ENCODE data around the gene ACTN1.

The ACTN1 gene

DNA sequence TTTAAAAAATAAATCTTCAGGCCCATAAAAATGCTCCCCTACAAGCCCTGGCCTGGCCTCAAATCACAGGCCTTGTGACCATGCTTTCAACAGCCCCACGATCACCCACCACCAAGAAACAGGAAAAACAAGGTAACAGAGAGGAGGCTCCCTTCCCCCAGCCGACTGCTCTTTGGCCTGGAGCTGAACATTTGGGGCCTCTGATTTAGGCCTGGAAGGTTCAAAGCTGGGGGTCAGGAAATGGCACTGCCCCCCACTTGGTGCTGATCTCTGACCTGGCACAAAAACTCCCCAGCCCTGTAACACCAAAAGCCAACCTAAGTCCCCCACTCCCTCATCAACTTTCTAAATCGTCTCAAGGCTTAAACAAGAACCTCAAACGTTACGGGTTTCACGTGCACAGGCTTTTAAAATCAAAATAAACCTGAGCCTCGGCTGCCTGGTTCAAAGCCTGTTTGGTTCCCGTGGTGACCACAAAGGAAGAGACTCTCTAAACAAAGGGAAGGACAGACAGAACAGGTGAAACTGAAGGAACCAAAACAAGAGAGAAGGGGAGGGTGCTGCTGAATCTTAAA is 9.0 kb downstream of the ACTN1 start:
- DNase-seq (ENCODE audit: low read depth in 2 of 3, low spot score in 1 of 3): no peak

DNA sequence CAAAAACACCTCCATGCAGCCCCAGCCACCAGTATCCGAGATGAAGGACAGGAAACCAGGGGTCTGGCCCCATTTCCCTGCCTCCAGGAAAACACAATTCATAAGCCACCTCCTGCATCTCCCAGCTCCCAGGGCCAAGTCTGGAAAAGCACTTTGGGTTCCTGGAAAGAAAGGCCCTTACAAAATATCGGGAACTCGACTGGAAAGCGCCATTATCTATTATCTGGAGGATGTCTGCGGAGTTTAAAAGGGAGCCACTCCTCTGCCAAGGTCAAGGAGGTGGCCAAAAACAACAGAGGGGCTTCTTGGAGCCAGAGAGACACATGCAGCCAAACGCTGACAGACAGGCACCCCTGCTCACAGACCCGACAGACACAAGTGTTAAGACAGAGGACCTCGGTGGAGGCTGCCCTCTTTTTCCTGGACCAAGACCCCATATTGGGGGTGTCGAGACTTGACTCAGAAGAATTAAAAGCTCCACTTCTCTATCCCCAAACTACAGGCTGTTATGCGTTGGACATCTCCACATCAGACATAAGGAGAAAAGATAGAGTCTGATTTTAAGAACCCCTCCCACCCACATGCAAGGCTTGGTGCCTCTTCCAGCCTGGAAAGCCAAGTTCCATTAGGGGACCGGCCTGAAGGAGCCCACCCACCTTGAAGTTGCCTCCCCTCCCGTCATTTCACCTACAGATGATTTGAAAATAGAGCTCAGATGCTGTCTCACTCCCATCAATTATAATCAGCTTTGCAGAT is 9.6 kb downstream of the ACTN1 start:
- DNase-seq (ENCODE audit: low read depth in 2 of 3, low spot score in 1 of 3): no peak

DNA sequence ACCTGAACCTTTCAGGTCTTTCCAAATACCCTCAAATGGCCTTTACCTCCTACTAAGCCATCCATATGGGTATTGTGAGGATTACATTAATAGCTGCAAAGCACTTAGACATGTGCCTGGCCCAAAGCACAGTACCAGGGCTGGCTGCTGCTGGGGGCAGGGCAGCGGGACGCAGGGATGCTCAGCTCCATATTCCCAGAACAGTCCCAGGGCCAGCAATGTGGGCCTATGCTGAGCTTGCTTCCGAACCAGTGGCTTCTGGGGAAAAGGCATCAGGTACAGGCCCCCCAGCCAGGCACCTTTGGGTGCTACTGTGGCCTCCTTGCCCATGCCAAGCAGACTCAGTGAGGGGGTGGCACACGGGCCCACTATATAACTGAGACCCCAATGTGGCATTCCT is 10.4 kb downstream of the ACTN1 start:
- no peak for DNase-seq (ENCODE audit: low read depth in 2 of 3, low spot score in 1 of 3)

DNA sequence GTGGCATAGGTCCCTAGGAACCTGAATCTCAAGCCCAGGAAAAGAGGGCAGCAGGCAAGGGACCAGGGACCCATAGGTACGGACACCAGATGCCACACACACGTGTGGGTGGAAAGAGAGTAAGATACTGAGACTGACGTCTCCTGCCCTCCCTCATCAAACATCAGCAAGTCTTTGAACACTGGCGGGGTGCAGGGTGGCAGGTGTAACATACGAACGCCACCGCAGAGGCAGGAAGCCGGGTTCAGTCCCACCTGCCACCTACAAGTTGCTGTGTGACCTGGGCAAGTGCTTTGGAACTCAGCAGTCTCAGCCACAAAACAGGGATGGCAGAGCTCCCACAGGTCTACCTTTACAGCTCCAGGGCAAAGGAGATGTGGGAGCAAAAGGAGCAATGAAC is 11.1 kb downstream of the ACTN1 start:
- DNase-seq (ENCODE audit: low read depth in 2 of 3, low spot score in 1 of 3): peak in 1 of 3 donors; percentile 15

DNA sequence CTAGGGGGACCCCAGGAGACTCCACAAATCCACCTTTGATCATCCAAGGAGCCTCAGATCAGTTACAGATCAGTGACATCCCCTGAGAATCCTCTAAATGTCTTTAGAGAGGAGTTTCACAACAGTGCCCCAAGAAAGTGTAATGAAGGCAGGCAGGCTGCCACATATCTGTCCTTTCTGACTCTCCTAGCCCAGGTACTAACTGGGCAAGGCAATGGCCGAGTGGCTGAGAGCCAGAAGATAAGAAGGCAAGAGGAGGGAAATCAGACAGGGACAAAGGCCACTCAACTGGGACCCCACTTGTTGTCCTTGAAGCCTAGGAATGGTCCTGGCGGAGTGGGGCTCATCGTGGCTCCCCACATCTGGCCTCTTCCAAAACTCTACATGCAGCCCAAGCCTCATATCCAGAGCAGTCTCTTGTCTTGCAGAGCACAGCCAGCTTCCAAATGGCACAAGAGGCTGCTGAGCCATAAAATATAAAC is 11.6 kb downstream of the ACTN1 start:
- DNase-seq (ENCODE audit: low read depth in 2 of 3, low spot score in 1 of 3): no peak

DNA sequence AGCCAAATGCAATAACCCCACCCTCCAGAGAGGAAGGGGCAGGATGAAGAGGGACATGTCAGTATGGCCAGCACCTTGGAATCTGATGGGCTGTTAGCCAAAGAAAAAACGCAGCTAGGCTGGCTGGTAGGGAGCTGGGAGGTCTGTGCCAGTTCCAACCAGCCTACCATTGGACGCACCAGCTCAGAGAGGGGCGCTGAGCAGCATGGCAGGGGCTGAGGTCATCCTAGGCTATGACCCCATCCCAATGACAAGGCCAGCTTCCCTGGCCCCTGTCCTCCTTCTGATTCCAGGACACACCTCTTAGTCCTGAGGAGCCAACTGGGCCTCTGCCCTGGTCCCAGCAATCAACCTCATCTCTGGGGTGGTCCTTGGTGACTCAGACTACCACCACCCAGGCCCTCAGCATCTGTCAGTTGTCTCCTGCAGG is 12.2 kb downstream of the ACTN1 start:
- no peak for DNase-seq (ENCODE audit: low read depth in 2 of 3, low spot score in 1 of 3)

DNA sequence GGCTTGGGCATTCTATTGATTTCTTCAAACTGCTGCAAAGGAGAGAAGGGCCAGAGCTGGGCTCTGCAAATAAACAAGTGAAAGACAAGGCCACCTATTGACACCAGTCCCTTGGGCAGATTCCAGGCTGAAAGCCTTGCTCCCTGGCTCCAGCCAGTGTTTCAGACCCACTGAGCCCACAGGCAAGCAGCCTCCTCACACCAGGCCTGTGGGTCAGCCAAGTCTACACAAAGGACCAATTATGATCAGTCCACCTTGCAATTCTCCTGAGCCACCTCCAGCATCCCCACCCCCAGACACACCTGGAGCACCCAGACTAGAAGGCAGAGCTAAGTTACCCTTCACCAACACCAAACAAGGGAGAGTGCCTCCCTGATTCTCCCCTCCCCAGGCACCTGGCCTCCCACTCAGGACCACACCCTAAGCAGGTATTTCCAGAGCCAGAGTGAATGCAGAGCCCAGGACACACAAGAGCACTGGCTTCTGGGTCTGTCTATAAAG is 13.8 kb downstream of the ACTN1 start:
- DNase-seq (ENCODE audit: low read depth in 2 of 3, low spot score in 1 of 3): no peak

DNA sequence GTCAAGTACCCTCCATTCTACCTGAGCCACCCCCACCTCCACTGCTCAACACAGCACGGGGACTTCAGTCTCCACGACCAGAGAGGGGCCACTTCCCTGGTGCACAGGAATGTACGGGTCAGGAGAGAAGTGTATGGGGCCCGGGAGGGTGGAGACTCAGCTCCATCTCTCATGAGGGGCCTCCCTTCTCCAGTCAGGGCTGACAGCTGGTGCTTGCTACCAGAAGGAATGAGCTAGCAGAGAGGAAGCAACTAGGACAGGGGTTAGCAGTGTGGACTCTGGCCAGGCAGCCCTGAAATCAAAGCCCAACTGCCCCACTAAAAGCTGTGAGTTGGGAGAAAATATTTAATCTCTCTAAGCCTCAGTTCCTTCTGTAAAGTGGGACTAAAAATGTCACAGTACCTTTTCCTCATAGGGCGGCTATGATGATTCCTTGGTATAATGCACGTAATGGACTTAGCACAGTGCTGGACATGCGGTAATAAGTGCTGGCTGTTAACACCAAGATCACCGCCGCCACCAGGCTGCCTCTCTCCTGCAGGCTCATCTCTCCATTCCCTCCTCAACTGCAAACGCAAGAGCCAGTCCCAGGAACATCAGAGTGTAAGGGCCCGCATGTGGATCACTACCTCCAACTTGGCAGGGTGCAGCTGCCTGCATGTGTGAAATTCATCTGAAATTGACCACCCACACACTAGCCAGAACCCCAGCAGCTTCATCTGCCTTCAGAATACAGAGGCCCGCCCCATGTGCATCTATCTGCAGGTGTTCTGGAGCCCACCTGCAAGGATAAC is 14.6 kb downstream of the ACTN1 start:
- no peak for DNase-seq (ENCODE audit: low read depth in 2 of 3, low spot score in 1 of 3)

DNA sequence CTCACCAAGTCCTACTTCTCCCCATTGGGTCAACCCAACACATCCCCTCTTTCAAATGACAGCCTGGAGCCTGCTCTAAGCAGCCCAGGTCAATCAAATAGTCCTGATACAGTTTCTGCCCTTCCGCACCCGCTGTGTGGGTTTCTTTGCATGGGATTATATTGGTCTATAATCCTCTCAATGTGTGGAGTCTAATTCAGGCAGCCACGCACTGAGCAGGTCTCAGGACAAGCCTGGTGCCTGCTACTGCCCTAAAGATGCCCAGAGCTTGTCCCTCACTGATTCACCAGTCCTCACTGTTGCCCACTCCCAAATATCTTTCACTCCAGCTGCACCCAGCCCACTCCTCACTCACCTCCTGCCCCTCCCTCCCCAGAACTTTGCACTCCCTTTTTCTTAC is 16.4 kb downstream of the ACTN1 start:
- DNase-seq (ENCODE audit: low read depth in 2 of 3, low spot score in 1 of 3): no peak

DNA sequence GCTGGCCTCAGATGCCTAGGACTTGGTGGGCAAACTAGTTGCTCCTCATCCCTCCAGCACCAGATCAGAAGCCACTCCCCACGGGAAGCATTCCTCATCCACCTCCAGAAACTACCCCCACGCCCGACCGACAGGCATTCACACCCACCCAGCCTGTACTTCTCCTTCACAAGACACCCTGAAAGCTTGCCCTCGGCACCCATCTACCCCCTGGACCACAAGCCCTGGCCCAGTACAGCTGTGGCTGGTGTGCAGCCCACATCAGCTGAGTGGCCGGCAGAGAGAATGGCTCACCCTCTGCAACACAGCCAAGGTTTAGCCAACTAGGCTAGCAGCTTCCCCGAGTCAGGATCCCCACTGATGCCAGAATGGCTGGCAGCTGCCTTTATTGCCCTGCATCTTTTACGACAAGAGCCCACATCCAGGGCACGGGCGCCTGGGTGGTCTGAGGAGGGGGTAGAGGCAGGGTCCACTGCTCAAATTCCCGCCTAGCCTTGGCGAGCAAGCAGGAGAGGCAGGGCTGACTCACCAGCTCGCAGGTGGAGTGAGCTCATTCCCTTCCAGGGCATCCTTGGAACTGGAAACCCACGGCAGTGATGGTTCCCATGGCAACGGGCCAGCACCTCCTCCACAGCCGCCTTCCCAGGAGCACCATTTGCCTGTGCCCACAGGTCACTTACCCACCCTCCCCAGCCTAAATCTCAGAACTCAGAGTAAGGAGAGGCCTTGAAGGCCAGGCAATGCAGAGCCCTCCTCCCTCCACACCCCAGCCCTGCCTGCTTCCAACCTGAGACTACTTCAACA is 17.1 kb downstream of the ACTN1 start:
- DNase-seq (ENCODE audit: low read depth in 2 of 3, low spot score in 1 of 3): no peak

DNA sequence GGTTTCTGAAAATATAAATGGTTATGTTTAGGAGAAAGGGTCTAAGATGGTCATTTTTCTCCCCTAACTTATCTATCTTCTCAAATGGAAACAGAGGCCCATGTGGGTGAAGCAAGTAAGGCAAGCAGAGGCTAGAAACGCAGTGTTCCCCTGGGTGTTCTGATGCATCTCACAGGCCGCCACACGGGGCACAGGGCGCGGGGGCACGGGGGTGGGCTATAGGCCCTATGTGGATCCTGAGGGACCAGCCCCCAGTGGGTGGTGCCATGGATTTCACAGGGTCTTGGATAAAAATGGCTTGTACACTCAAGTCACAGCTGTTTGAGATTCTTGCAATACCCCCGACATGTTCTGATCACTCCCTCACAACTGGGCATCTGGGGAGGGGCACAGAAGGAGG is 17.7 kb downstream of the ACTN1 start:
- DNase-seq (ENCODE audit: low read depth in 2 of 3, low spot score in 1 of 3): no peak

DNA sequence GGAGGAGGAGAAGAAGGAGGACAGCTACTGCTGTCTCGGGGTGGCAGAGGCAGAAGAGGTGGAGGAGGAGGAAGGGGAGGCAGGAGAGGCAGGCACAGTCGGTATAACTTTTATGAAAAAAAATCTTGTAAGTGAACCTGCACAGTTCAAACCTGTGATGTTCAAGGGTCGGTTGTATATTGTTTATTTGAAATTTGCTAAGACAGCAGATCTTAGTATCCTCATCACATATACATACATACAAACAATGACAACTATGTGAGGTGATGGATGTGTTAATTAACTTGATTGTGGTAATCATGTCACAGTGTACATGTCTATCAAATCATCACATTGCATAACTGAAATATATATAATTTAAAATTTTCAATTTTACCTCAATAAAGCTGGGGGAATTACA is 19.0 kb downstream of the ACTN1 start:
- no peak for DNase-seq (ENCODE audit: low read depth in 2 of 3, low spot score in 1 of 3)

DNA sequence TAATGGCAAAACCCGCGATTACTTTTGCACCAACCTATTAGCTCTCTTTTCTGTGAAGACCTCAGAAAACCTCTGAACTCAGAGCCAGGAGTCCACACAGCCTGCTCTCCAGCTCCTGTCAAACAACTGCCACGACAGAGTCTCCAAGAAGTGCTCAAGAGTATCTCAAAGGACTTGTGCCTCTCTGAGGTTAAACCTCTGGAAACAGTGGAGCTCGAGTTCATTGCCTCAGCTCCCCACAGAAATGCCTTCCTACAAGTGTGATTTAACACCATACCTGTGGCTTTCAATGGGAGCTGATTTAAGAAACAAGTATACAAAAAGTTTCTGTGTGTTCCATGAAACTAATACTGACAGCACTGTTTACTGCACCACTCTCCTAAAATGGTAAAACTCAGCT is 20.1 kb downstream of the ACTN1 start:
- DNase-seq (ENCODE audit: low read depth in 2 of 3, low spot score in 1 of 3): no peak

DNA sequence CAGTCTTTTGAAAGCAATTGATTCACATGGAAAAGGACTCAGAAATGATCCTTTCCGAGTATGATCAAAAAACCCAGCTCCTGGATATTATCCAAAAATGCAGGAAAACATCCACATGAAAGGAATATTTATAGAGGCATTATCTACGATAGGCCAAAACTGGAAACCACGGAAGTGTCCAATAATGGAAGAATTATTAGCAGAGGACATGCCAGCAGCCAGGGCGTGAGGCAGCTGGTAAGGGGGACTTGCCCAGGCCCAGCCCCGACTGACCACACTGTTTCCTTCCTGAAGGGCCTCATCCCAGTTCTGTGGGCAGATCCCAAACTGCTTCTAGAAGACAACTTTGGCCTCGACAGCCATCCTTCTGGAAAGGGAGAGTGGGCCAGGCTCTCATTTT is 20.5 kb downstream of the ACTN1 start:
- no peak for DNase-seq (ENCODE audit: low read depth in 2 of 3, low spot score in 1 of 3)

DNA sequence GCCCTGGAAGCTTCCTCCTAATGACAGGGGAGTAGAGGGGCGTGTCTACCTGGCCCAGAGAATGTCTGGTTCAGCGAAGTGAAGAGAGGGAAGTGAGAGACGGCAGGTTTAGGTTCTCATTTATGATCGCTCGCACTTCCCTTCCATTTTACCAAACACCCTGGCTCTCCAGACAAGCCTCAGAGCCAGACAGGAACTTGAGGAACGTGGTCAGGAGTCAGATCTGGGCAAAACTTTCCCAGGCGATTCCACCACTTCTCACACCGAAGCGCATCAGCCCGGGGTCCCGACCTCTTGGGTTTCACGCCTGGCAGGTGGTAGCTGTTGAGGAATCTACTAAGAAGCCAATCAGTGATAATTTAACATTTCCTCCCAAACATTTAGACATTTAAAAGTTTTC is 21.3 kb downstream of the ACTN1 start:
- DNase-seq (ENCODE audit: low read depth in 2 of 3, low spot score in 1 of 3): no peak

DNA sequence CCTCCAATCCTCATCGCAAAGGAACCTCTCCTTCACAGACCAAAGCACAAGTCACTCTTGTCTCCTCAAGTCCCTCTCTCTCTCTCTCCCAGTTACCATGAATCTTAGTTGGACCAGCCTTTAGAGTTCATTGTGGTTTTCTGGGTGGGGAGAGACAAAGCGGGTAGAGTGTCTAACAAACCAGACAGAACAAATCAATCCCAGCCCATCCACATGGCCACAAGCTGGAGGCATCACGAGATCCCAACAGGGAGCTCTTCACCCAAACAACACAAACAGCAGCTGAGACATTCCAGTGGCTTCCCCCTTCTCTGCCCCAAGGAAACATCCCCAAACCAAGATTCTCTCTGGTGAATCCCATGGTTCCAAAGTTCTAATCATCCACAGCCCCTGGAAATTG is 22.4 kb downstream of the ACTN1 start:
- DNase-seq (ENCODE audit: low read depth in 2 of 3, low spot score in 1 of 3): no peak

DNA sequence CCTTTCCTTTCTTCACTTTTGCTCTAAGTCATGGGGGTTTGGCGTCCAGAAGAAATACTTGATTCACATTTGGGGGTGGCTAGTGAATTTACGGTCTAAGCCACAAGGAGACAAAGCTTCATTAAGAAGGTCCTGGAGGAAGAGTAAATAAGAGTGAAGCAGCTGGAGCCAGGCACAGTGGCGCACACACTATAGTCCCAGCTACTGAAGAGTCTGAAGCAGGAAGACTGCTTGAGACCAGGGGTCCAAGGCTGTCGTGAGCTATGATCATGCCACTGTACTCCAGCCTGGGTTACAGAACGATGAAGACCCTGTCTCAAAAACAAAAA is 23.3 kb downstream of the ACTN1 start:
- DNase-seq (ENCODE audit: low read depth in 2 of 3, low spot score in 1 of 3): no peak

DNA sequence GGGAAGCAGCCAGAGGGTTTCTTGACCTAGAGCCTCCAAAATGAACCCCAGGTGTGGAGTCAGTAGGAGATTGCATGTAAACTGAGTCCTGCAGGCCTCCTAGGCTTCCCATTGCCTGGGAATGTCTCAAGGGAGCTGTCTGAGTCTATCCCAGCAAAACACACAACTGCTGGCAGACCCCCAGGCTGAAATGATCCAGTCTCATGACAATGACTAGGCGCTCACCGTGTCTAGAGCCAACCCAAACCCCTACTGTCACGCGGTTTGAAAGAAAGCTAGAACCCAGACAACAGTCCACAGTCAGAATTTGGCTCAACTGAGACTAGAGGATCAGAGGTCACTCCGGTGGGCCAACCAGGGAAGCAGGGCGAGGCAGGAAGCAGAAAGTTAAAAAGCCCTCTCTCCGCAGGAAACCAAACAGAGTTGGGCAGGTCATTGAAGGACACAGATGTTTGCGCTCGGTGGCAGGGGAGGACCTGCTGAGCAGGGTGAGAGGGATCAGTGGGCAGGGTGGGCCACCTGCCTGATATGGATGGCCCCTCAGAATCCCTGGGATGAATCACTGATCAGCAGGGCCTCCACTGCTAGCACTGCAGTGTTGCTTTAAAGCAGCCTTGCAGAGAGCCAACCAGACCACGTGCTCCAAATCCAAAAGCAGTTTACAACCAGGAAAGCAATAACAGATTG is 23.8 kb downstream of the ACTN1 start:
- no peak for DNase-seq (ENCODE audit: low read depth in 2 of 3, low spot score in 1 of 3)

DNA sequence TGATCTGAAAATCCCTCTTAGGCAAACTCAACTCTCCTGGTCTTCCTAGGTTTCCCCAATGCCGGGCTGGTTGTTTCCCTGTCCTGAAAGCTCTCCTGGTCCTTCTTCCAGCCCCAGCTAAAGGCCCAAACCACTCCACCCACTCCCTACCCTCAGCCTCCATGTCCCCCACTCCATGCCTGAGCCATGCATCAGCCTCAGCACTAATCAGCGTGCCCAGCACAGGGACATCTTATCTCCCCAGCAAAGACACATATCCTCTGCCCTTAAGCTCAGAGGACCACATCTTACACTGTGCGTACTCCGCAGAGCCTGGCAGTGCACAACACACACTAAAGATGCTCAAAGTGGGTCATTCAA is 25.9 kb downstream of the ACTN1 start:
- DNase-seq (ENCODE audit: low read depth in 2 of 3, low spot score in 1 of 3): no peak

DNA sequence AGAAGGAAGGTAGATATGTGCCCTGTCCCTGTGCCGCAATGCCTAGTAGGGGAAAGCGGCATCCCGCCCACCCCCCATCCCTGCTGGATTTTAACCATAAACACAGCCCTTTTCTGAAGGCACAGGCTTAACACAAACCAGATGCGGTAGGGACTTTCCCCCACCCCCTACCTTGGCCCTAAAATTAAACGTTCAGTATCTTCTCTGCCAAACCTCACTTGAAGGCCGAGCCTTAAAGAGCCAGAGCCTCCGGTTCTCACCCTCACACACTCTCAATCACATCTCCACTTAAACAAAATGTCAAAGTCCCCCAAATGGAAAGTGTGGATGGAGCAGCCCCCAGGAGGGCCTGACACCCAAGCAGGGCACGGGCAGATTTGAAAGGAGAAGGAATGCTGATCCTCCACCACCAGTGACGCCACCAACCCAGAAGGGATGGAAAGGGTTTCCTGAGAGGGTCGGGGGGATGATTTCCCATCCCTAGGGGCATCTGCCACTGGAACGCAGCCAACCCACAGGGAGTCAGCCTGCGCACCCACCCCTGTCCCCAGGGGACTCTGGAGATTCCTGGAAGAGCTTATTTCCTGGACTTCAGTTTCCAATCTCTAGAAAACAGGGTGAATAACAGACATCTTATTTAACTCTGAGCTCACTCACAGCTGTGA is 26.4 kb downstream of the ACTN1 start:
- no peak for DNase-seq (ENCODE audit: low read depth in 2 of 3, low spot score in 1 of 3)

All from stimulated activated CD4-positive, alpha-beta T cell treated with anti-CD3 and anti-CD28 coated beads, Interleukin-12 subunit alpha, Interleukin-12 subunit beta, amount 100 ng/mL, for 48 hours (primary cell).